GM18505 (cell line): ENCODE measurements around the gene HMG20B.

Source experiments
- ATAC-seq: cut with Tn5 transposase; IDR thresholded peaks from one replicate; pipeline ENCODE4 v1.9.1; 2021; ENCODE audit not compliant: unreplicated experiment
- POLR2A ChIP-seq: IDR thresholded peaks from 4 replicates; pipeline ENCODE4 v1.6.1; 2011; ENCODE audit warnings: borderline replicate concordance; ENCODE audit not compliant: insufficient read depth, insufficient read length; ENCODE audit errors: extremely low read depth

Gene HMG20B

DNA sequence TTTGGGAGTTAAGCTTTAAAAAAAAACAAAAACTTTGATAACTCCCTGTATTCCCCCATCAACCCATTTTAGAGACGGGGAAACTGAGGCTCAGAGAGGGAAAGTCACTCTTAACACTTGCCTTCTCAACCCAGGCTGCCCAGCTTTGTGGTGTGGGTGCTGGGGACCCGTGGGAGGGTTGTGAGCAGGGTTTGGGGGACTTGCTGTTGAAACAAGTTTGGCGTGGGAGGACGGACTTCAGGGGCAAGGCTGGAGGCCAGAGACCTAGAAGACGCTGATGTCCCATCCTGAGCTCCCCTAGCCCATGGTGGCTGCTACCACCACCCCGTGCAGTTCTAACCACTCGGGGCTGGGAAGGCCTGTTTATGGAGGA, 54.6 kb downstream of the HMG20B start:
- ATAC-seq: no peak
- TF ChIP-seq POLR2A: no peak
